ENCODE data around the gene WNT10A.
"Not testable (repeated sequence)": the region's sequence is repeated elsewhere in the genome, so short reads cannot be mapped to it uniquely, and the experiment has no call there.

WNT10A gene

GRCh38 chr2:218880102-218880858, at the start of gene WNT10A:
Gene WNT10A, plus strand, starts transcription at chr2:218880852. Its CDS starts 144 bp downstream, at chr2:218880996.
- H3K27me3 ChIP-seq (ENCODE audit: insufficient read depth, low read length) = peaks cover 99% of the 10 kb centered on the region
- H3K4me1 ChIP-seq (ENCODE audit: insufficient read depth, low read length) = peaks cover 4% of the 10 kb centered on the region
- peaks cover 8% of the 10 kb centered on the region; the same call in 1 of the 2 replicates for H3K9me3 ChIP-seq (ENCODE audit: insufficient read depth, low read depth, low read length)
- H3K4me3 ChIP-seq (ENCODE audit: low read length) = peak within 1 kb of the TSS; percentile 13; the same call in 1 of the 2 replicates
- H3K27ac ChIP-seq (ENCODE audit: low read length) = no peak within 1 kb of the TSS
- H3K36me3 ChIP-seq (ENCODE audit: insufficient read depth, low read depth, low read length) = no peaks in the 10 kb centered on the region
- H3K9ac ChIP-seq (ENCODE audit: low read depth, low read length) = no peak within 1 kb of the TSS

GRCh38 chr2:218831378-218831990, 49.2 kb upstream of the WNT10A start, which contains the start of gene PRKAG3:
Gene PRKAG3, minus strand, starts transcription at chr2:218831803.
- Histone ChIP-seq H3K4me3 (ENCODE audit: low read length) (no peak within 1 kb of the TSS), H3K4me1 (ENCODE audit: insufficient read depth, low read length) (no peaks in the 10 kb centered on the region), H3K36me3 (ENCODE audit: insufficient read depth, low read depth, low read length) (no peaks in the 10 kb centered on the region), H3K27ac (ENCODE audit: low read length) (no peak within 1 kb of the TSS), H3K9ac (ENCODE audit: low read depth, low read length) (no peak within 1 kb of the TSS), H3K27me3 (ENCODE audit: insufficient read depth, low read length) (no peaks in the 10 kb centered on the region; the same call in 1 of the 2 replicates), H3K9me3 (ENCODE audit: insufficient read depth, low read depth, low read length) (no peaks in the 10 kb centered on the region)

GRCh38 chr2:218832081-218832480, 48.6 kb upstream of the WNT10A start:
- Histone ChIP-seq H3K36me3 (ENCODE audit: insufficient read depth, low read depth, low read length) (no peaks in the 10 kb centered on the region), H3K4me3 (ENCODE audit: low read length) (no peak overlapping the region), H3K27me3 (ENCODE audit: insufficient read depth, low read length) (no peaks in the 10 kb centered on the region; the same call in 1 of the 2 replicates), H3K4me1 (ENCODE audit: insufficient read depth, low read length) (no peaks in the 10 kb centered on the region), H3K9ac (ENCODE audit: low read depth, low read length) (no peak overlapping the region), H3K9me3 (ENCODE audit: insufficient read depth, low read depth, low read length) (no peaks in the 10 kb centered on the region), H3K27ac (ENCODE audit: low read length) (no peak overlapping the region)

GRCh38 chr2:218832520-218832919, 48.1 kb upstream of the WNT10A start:
- H3K4me1 ChIP-seq (ENCODE audit: insufficient read depth, low read length) = no peaks in the 10 kb centered on the region

GRCh38 chr2:218833023-218833609, 47.5 kb upstream of the WNT10A start:
- H3K9me3 ChIP-seq (ENCODE audit: insufficient read depth, low read depth, low read length) = no peaks in the 10 kb centered on the region
- no peaks in the 10 kb centered on the region; the same call in 1 of the 2 replicates for H3K27me3 ChIP-seq (ENCODE audit: insufficient read depth, low read length)
- no peaks in the 10 kb centered on the region for H3K36me3 ChIP-seq (ENCODE audit: insufficient read depth, low read depth, low read length)
- no peak overlapping the region for H3K4me3 ChIP-seq (ENCODE audit: low read length)
- no peaks in the 10 kb centered on the region for H3K4me1 ChIP-seq (ENCODE audit: insufficient read depth, low read length)
- H3K9ac ChIP-seq (ENCODE audit: low read depth, low read length) = no peak overlapping the region
- no peak overlapping the region for H3K27ac ChIP-seq (ENCODE audit: low read length)

More at GRCh38 chr2:218832520-218832919, 48.1 kb upstream of the WNT10A start:
- Histone ChIP-seq H3K9me3 (ENCODE audit: insufficient read depth, low read depth, low read length) (no peaks in the 10 kb centered on the region), H3K36me3 (ENCODE audit: insufficient read depth, low read depth, low read length) (no peaks in the 10 kb centered on the region), H3K4me3 (ENCODE audit: low read length) (no peak overlapping the region), H3K27me3 (ENCODE audit: insufficient read depth, low read length) (no peaks in the 10 kb centered on the region; the same call in 1 of the 2 replicates), H3K9ac (ENCODE audit: low read depth, low read length) (no peak overlapping the region), H3K27ac (ENCODE audit: low read length) (no peak overlapping the region)

GRCh38 chr2:218834685-218835084, 46.0 kb upstream of the WNT10A start:
- H3K4me1 ChIP-seq (ENCODE audit: insufficient read depth, low read length) = no peaks in the 10 kb centered on the region
- no peak overlapping the region for H3K27ac ChIP-seq (ENCODE audit: low read length)
- H3K9ac ChIP-seq (ENCODE audit: low read depth, low read length) = no peak overlapping the region
- H3K4me3 ChIP-seq (ENCODE audit: low read length) = no peak overlapping the region
- no peaks in the 10 kb centered on the region for H3K36me3 ChIP-seq (ENCODE audit: insufficient read depth, low read depth, low read length)
- H3K27me3 ChIP-seq (ENCODE audit: insufficient read depth, low read length) = no peaks in the 10 kb centered on the region; the same call in 1 of the 2 replicates
- no peaks in the 10 kb centered on the region for H3K9me3 ChIP-seq (ENCODE audit: insufficient read depth, low read depth, low read length)

GRCh38 chr2:218837495-218837894, 43.2 kb upstream of the WNT10A start:
- no peaks in the 10 kb centered on the region for H3K4me1 ChIP-seq (ENCODE audit: insufficient read depth, low read length)
- H3K9ac ChIP-seq (ENCODE audit: low read depth, low read length) = no peak overlapping the region
- H3K27ac ChIP-seq (ENCODE audit: low read length) = no peak overlapping the region
- H3K36me3 ChIP-seq (ENCODE audit: insufficient read depth, low read depth, low read length) = no peaks in the 10 kb centered on the region
- no peaks in the 10 kb centered on the region for H3K9me3 ChIP-seq (ENCODE audit: insufficient read depth, low read depth, low read length)
- no peak overlapping the region for H3K4me3 ChIP-seq (ENCODE audit: low read length)
- no peaks in the 10 kb centered on the region; the same call in 1 of the 2 replicates for H3K27me3 ChIP-seq (ENCODE audit: insufficient read depth, low read length)

GRCh38 chr2:218839430-218839829, 41.2 kb upstream of the WNT10A start:
- H3K27me3 ChIP-seq (ENCODE audit: insufficient read depth, low read length) = no peaks in the 10 kb centered on the region
- no peak overlapping the region for H3K27ac ChIP-seq (ENCODE audit: low read length)
- H3K4me3 ChIP-seq (ENCODE audit: low read length) = no peak overlapping the region
- no peaks in the 10 kb centered on the region; the same call in 1 of the 2 replicates for H3K9me3 ChIP-seq (ENCODE audit: insufficient read depth, low read depth, low read length)
- no peaks in the 10 kb centered on the region for H3K36me3 ChIP-seq (ENCODE audit: insufficient read depth, low read depth, low read length)
- no peaks in the 10 kb centered on the region for H3K4me1 ChIP-seq (ENCODE audit: insufficient read depth, low read length)
- no peak overlapping the region for H3K9ac ChIP-seq (ENCODE audit: low read depth, low read length)

- no peaks in the 10 kb centered on the region for H3K36me3 ChIP-seq (ENCODE audit: insufficient read depth, low read depth, low read length)
- H3K27ac ChIP-seq (ENCODE audit: low read length) = no peak overlapping the region
- H3K9ac ChIP-seq (ENCODE audit: low read depth, low read length) = no peak overlapping the region
- no peaks in the 10 kb centered on the region for H3K27me3 ChIP-seq (ENCODE audit: insufficient read depth, low read length)
- no peak overlapping the region for H3K4me3 ChIP-seq (ENCODE audit: low read length)
- no peaks in the 10 kb centered on the region for H3K4me1 ChIP-seq (ENCODE audit: insufficient read depth, low read length)
- H3K9me3 ChIP-seq (ENCODE audit: insufficient read depth, low read depth, low read length) = no peaks in the 10 kb centered on the region; the same call in 1 of the 2 replicates
Observed at GRCh38 chr2:218839888-218840287, 40.8 kb upstream of the WNT10A start.

- not testable (repeated sequence) for H3K4me3 ChIP-seq (ENCODE audit: low read length); H3K36me3 ChIP-seq (ENCODE audit: insufficient read depth, low read depth, low read length); H3K4me1 ChIP-seq (ENCODE audit: insufficient read depth, low read length); H3K9ac ChIP-seq (ENCODE audit: low read depth, low read length); H3K9me3 ChIP-seq (ENCODE audit: insufficient read depth, low read depth, low read length); H3K27ac ChIP-seq (ENCODE audit: low read length); H3K27me3 ChIP-seq (ENCODE audit: insufficient read depth, low read length)
Observed at GRCh38 chr2:218844334-218844733, 36.3 kb upstream of the WNT10A start.

- H3K9me3 ChIP-seq (ENCODE audit: insufficient read depth, low read depth, low read length); H3K4me1 ChIP-seq (ENCODE audit: insufficient read depth, low read length); H3K27ac ChIP-seq (ENCODE audit: low read length); H3K36me3 ChIP-seq (ENCODE audit: insufficient read depth, low read depth, low read length); H3K4me3 ChIP-seq (ENCODE audit: low read length); H3K9ac ChIP-seq (ENCODE audit: low read depth, low read length); H3K27me3 ChIP-seq (ENCODE audit: insufficient read depth, low read length): not testable (repeated sequence)
Observed at GRCh38 chr2:218846963-218847362, 33.7 kb upstream of the WNT10A start.

All from iPS-20b (cell line).